HEK293T (cell line): Measurements from ENCODE around the gene SPATA9.

Source experiments
- CTCF ChIA-PET: fragments of 350-600 bp; formaldehyde crosslinking; extraction: SDS; loops from one replicate; lab custom pipeline; 2021; ENCODE audit warnings: antibody characterized with exemption, inconsistent platforms; lab: Yijun Ruan, JAX
- POLR2A ChIA-PET: fragments of 350-600 bp; formaldehyde crosslinking; extraction: SDS; loops from one replicate; lab custom pipeline; 2020; ENCODE audit warnings: antibody characterized with exemption, inconsistent platforms; lab: Yijun Ruan, JAX
- DNase-seq: peaks from one replicate; pipeline ENCODE4 v3.0.0; 2012; ENCODE audit warnings: mixed read lengths; ENCODE audit errors: extremely low spot score
- ARNT ChIP-seq: fragments of 450-650 bp; IDR thresholded peaks from 2 replicates; pipeline ENCODE4 v1.6.1; 2017; ENCODE audit warnings: mild to moderate bottlenecking
- BHLHE40 ChIP-seq: fragments of 450-650 bp; IDR thresholded peaks from 2 replicates; pipeline ENCODE4 v1.6.1; 2016; ENCODE audit warnings: mild to moderate bottlenecking, moderate library complexity, borderline replicate concordance
- CTBP1 ChIP-seq: fragments of 450-650 bp; IDR thresholded peaks from 2 replicates; pipeline ENCODE4 v1.6.1; 2016; ENCODE audit warnings: borderline replicate concordance
- ELF4 ChIP-seq: fragments of 450-650 bp; IDR thresholded peaks from 2 replicates; pipeline ENCODE4 v1.6.1; 2017; ENCODE audit warnings: antibody characterized with exemption
- FOXA1 ChIP-seq: fragments of 450-650 bp; IDR thresholded peaks from 2 replicates; pipeline ENCODE4 v1.6.1; 2016; ENCODE audit warnings: mild to moderate bottlenecking
- FOXK2 ChIP-seq: fragments of 450-650 bp; IDR thresholded peaks from 2 replicates; pipeline ENCODE4 v1.6.1; 2016; ENCODE audit warnings: mild to moderate bottlenecking
- FOXM1 ChIP-seq: fragments of 450-650 bp; IDR thresholded peaks from 2 replicates; pipeline ENCODE4 v1.6.1; 2017; ENCODE audit warnings: mild to moderate bottlenecking, borderline replicate concordance
- HDGF ChIP-seq: fragments of 450-650 bp; IDR thresholded peaks from 2 replicates; pipeline ENCODE4 v1.6.1; 2017; ENCODE audit warnings: antibody characterized with exemption, borderline replicate concordance
- L3MBTL2 ChIP-seq: fragments of 450-650 bp; conservative IDR thresholded peaks from 2 replicates; pipeline ENCODE4 v1.6.1; 2016; ENCODE audit warnings: mild to moderate bottlenecking
- LEF1 ChIP-seq: fragments of 450-650 bp; IDR thresholded peaks from 2 replicates; pipeline ENCODE4 v1.6.1; 2017; ENCODE audit warnings: mild to moderate bottlenecking, borderline replicate concordance
- NFRKB ChIP-seq: fragments of 450-650 bp; IDR thresholded peaks from 2 replicates; pipeline ENCODE4 v1.6.1; 2016; ENCODE audit warnings: mild to moderate bottlenecking, moderate library complexity
- SP1 ChIP-seq: fragments of 450-650 bp; IDR thresholded peaks from 2 replicates; pipeline ENCODE4 v1.6.1; 2017
- SUZ12 ChIP-seq: fragments of 450-650 bp; IDR thresholded peaks from 2 replicates; pipeline ENCODE4 v1.6.1; 2016; ENCODE audit warnings: mild to moderate bottlenecking
- TARDBP ChIP-seq: fragments of 450-650 bp; IDR thresholded peaks from 2 replicates; pipeline ENCODE4 v1.6.1; 2016
- ZNF384 ChIP-seq: fragments of 450-650 bp; IDR thresholded peaks from 2 replicates; pipeline ENCODE4 v1.6.1; 2016
- TF ChIP-seq, protein P1 (sequence below): fragments of 450-650 bp; IDR thresholded peaks from 2 replicates; pipeline ENCODE4 v1.6.1; 2016

SPATA9 gene

DNA sequence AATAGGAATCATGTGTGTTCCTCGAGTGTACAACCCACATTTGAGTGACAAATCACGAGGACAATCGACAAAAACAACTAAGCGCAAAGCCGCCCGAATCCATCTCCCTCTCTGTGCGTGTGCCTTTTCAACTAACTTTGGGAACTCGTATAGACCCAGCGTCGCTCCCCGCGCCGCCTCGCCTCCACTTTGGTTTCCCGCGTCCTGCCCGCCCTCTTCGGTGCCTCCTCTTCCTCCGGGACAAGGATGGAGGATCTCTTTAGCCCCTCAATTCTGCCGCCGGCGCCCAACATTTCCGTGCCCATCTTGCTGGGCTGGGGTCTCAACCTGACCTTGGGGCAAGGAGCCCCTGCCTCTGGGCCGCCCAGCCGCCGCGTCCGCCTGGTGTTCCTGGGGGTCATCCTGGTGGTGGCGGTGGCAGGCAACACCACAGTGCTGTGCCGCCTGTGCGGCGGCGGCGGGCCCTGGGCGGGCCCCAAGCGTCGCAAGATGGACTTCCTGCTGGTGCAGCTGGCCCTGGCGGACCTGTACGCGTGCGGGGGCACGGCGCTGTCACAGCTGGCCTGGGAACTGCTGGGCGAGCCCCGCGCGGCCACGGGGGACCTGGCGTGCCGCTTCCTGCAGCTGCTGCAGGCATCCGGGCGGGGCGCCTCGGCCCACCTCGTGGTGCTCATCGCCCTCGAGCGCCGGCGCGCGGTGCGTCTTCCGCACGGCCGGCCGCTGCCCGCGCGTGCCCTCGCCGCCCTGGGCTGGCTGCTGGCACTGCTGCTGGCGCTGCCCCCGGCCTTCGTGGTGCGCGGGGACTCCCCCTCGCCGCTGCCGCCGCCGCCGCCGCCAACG is 62.5 kb downstream of the SPATA9 start, which contains the start of gene GPR150:
TSS of gene GPR150 (plus strand) at position 58 of the 840 bp plus-strand sequence. CDS start at position 247, 189 bp downstream.
- TF ChIP-seq BHLHE40, result no peak
- TF ChIP-seq TARDBP, result no peak
- no peak for TF ChIP-seq ZNF384
- no peak for TF ChIP-seq FOXM1
- no peak for TF ChIP-seq LEF1
- no peak for TF ChIP-seq CTBP1
- TF ChIP-seq SP1, result no peak
- TF ChIP-seq FOXK2, result no peak
- TF ChIP-seq, protein P1, sequence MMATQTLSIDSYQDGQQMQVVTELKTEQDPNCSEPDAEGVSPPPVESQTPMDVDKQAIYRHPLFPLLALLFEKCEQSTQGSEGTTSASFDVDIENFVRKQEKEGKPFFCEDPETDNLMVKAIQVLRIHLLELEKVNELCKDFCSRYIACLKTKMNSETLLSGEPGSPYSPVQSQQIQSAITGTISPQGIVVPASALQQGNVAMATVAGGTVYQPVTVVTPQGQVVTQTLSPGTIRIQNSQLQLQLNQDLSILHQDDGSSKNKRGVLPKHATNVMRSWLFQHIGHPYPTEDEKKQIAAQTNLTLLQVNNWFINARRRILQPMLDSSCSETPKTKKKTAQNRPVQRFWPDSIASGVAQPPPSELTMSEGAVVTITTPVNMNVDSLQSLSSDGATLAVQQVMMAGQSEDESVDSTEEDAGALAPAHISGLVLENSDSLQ, result no peak
- no peak for TF ChIP-seq HDGF
- no peak for TF ChIP-seq L3MBTL2
- TF ChIP-seq ELF4, result no peak
- TF ChIP-seq ARNT, result no peak
- no peak for TF ChIP-seq NFRKB
- no peak for TF ChIP-seq SUZ12
- no peak for TF ChIP-seq FOXA1
- DNase-seq, result no peak
- ChIA-PET CTCF (no interaction called here), POLR2A (no interaction called here)

DNA sequence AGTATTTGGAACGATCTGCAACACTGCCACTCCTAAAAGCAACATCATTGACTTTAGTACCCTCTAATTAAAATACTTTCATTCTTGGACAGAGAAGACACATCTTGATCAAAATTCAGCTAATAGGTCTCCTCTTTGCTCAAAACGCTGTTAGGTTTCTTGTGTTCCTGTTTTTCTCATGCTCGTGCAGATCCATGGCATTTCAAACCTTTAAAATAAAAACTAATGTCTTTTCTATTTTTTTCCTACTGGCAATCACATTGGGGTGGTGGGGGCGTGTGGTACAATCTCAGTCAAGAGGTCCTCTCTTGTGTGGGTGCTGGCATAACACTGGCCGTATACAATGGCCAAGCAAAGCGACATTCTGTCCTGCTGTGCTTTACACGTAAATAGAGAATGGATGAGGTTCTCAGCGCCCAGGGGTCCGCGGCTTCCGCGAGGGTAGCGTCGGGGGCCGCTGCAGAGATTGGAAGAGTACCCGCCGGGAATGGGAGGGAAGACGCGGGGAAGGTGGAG is 63.2 kb downstream of the SPATA9 start:
- DNase-seq, result no peak
- ChIA-PET CTCF (no interaction called here), POLR2A (no interaction called here)
- TF ChIP-seq LEF1, result no peak
- TF ChIP-seq BHLHE40, result no peak
- TF ChIP-seq NFRKB, result no peak
- TF ChIP-seq TARDBP, result no peak

DNA sequence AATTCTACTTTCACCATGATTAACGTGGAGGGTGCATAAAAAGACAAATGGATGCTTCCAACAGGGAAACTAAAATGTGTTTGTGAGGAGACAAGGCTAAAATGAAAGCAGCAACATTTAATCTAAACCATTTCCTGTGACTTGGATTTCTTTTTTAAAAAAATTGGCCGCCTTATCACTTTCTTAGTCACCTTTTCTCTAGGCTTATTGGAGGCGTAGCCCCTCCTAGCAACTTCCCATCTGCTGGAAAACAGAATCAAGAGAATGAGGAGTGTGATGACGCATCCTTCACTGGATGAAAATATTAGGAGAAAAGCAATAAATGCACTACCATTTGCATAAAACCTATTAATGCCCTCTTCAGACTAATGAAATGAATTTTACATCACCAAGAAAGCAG is 63.7 kb downstream of the SPATA9 start:
- ChIA-PET CTCF (no interaction called here), POLR2A (no interaction called here)
- DNase-seq, result no peak
- TF ChIP-seq BHLHE40, result no peak
- no peak for TF ChIP-seq ELF4
- no peak for TF ChIP-seq SUZ12
- TF ChIP-seq FOXK2, result no peak
- no peak for TF ChIP-seq CTBP1
- no peak for TF ChIP-seq HDGF
- TF ChIP-seq FOXM1, result no peak
- TF ChIP-seq ARNT, result no peak
- no peak for TF ChIP-seq ZNF384
- no peak for TF ChIP-seq TARDBP
- TF ChIP-seq SP1, result no peak
- no peak for TF ChIP-seq L3MBTL2
- TF ChIP-seq NFRKB, result no peak

DNA sequence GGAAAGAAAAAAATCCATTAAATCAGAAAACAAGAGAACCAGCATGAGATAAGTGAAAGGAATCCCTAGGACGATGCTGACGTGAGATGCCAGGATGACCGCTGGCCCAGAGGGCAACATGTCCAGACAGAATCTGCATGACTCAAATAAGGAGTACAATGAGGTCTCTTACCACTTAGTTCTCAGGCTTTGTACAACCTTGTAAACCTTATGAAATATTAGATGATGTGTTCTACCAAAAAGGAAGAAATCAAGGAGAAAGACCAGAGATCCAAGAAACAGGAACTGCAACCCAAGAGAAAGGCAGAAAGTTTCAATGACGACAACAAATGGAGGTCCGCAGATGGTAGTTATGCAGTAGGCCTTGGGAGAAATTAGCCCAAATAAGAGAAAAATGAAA is 65.7 kb downstream of the SPATA9 start:
- DNase-seq, result no peak
- TF ChIP-seq TARDBP, result no peak
- TF ChIP-seq, protein P1, result no peak
- no peak for TF ChIP-seq BHLHE40
- TF ChIP-seq ELF4, result no peak
- TF ChIP-seq NFRKB, result no peak
- POLR2A ChIA-PET, result no interaction called here
- CTCF ChIA-PET, result no interaction called here

DNA sequence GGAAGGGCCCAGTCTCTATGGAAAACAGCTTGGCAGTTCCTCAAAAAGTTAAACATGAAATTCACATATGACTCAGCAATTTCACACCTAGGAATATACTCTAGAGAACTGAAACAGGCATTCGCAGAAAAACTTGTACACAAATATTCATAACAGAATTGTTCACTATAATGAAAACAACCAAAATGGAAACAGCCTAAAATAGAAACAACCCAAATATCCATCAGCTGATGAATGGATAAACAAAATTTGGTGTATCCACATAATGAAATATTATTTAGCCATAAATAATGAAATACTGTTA is 67.7 kb downstream of the SPATA9 start:
- DNase-seq, result no peak
- ChIA-PET CTCF (interaction anchor here (0.6 kb wide), 1 partner anchor 30 kb away, joined by 4 read pairs; no protein-coding TSS in a partner anchor), POLR2A (no interaction called here)
- TF ChIP-seq LEF1 (no peak), NFRKB (no peak), FOXM1 (no peak), FOXK2 (no peak), ELF4 (no peak), TARDBP (no peak), SUZ12 (no peak), ZNF384 (no peak), HDGF (no peak)

DNA sequence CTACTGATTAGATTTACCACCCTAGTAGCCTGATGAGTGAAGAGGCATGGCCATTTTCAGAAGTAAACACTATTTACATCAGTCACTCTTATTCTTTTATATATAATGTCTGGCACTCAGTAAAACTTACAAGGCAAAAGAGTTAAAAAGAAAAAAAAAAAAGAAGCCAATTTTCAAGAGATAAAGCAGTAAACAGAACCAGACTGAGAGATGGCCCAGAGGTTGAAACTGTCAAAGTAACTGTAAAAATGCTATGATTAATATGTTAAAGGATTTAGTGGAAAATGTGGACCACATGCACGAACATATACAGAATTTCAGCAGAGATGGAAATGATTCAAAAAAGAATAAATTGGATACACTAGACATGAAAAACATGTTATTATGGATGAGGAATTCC is 69.3 kb downstream of the SPATA9 start:
- no peak for TF ChIP-seq FOXK2
- TF ChIP-seq CTBP1, result no peak
- TF ChIP-seq L3MBTL2, result no peak
- no peak for TF ChIP-seq ZNF384
- no peak for TF ChIP-seq SP1
- TF ChIP-seq, protein P1, result no peak
- no peak for TF ChIP-seq SUZ12
- TF ChIP-seq BHLHE40, result no peak
- no peak for TF ChIP-seq FOXA1
- no peak for TF ChIP-seq FOXM1
- TF ChIP-seq TARDBP, result no peak
- TF ChIP-seq NFRKB, result no peak
- no peak for TF ChIP-seq HDGF
- no peak for TF ChIP-seq ARNT
- TF ChIP-seq ELF4, result no peak
- DNase-seq, result no peak
- ChIA-PET POLR2A (no interaction called here), CTCF (no interaction called here)
